BLaER1 treated with 17β-estradiol and CSF1 and Interleukin-3, amounts not matched to agents 10 nM and 100 nM (cell line): ENCODE results near the gene TTC28.

Source experiments
- H3K27ac ChIP-seq, 11 experiments: shearing (Covaris generic); formaldehyde crosslinking; 2 replicates each; pipeline ENCODE4 v1.8.1; 2022
- H3K27me3 ChIP-seq, 11 experiments: shearing (Covaris generic); formaldehyde crosslinking; 2 replicates each; pipeline ENCODE4 v1.8.1; 2022
- H3K36me3 ChIP-seq, 11 experiments: shearing (Covaris generic); formaldehyde crosslinking; 2 replicates each; pipeline ENCODE4 v1.8.1; 2022
- H3K4me1 ChIP-seq, 10 experiments: shearing (Covaris generic); formaldehyde crosslinking; 2 replicates each; pipeline ENCODE4 v1.8.1; 2022
- H3K4me2 ChIP-seq, 11 experiments: shearing (Covaris generic); formaldehyde crosslinking; 2 replicates each; pipeline ENCODE4 v1.8.1; 2022
- H3K4me3 ChIP-seq, 10 experiments: shearing (Covaris generic); formaldehyde crosslinking; 2 replicates each; pipeline ENCODE4 v1.8.1; 2022
- H3K9ac ChIP-seq, 11 experiments: shearing (Covaris generic); formaldehyde crosslinking; 2 replicates each; pipeline ENCODE4 v1.8.1; 2022
- H3K9me3 ChIP-seq, 11 experiments: shearing (Covaris generic); formaldehyde crosslinking; replicated peaks in 1 of 11; 2 replicates each; pipeline ENCODE4 v1.8.1; 2022
- H4K20me1 ChIP-seq, 11 experiments: shearing (Covaris generic); formaldehyde crosslinking; 2 replicates each; pipeline ENCODE4 v1.8.1; 2022
- Cebpa-rat ChIP-seq, 11 experiments: shearing (Covaris generic); IDR thresholded peaks; 2 replicates each; pipeline ENCODE4 v1.8.1; 2022

Gene TTC28

GRCh38 chr22:28106617-28107016 is 573.0 kb downstream of the TTC28 start:
- H3K36me3 ChIP-seq: no peaks in the 10 kb centered on the region
- TF ChIP-seq Cebpa-rat (IDR thresholded peaks at IDR 0.05): no peak
- H3K27ac ChIP-seq: no peak overlapping the region
- no peaks in the 10 kb centered on the region for H3K27me3 ChIP-seq
- H3K4me2 ChIP-seq: no peak overlapping the region
- H3K4me1 ChIP-seq: peaks cover 0 to 27% (median 0%) of the 10 kb centered on the region in 10 experiments; a peak in 5 of 20 replicates
- H3K9me3 ChIP-seq: no peaks in the 10 kb centered on the region
- H3K9ac ChIP-seq: no peak overlapping the region
- H4K20me1 ChIP-seq: no peaks in the 10 kb centered on the region
- no peak overlapping the region for H3K4me3 ChIP-seq

DNA sequence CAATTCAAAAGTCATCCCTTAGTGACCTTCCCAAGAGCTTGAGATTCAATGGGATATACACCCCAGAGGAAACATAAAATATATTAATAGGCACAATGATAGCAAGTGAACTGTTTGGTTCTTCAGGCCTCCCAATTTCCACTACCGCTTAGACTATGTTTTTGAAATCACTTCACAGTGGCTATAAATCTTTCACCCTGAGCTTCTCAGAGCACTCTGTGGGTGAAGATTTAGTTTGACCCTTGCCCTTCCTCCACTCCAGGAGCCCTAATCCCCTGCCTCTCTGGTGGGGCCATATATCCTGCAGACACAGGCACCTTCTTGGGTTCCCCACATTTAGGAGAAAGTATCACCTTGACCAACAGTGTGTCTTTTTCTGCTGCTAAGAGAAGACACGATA is 573.7 kb downstream of the TTC28 start:
- no peak overlapping the region for H3K4me2 ChIP-seq
- TF ChIP-seq Cebpa-rat (IDR thresholded peaks at IDR 0.05): no peak
- no peaks in the 10 kb centered on the region for H3K36me3 ChIP-seq

DNA sequence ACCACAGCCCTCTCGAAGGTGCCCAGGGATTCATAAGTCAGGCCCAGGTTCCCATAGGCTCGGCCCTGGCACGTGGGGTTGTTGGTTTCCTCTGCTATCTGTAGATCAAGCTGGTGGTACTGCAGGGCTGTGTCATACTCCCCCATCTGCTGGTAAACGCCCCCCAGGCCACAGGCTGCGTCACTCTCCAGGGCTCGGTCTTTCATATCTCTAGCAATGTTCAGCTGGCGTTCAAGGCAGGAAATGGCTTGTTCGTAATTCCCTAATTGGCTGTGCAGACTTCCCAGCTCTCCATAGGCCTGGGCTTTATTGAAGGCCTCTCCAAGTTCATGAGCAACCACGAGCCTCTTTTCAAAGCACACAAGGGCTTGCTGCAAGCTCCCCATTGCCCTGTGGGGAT is 574.2 kb downstream of the TTC28 start:
- Histone ChIP-seq H3K4me2 (no peak overlapping the region), H3K27me3 (no peaks in the 10 kb centered on the region), H3K36me3 (no peaks in the 10 kb centered on the region), H3K4me3 (no peak overlapping the region), H3K9me3 (no peaks in the 10 kb centered on the region), H3K4me1 (peaks cover 0 to 27% (median 0%) of the 10 kb centered on the region in 10 experiments; a peak in 5 of 20 replicates), H3K9ac (no peak overlapping the region), H4K20me1 (no peaks in the 10 kb centered on the region), H3K27ac (no peak overlapping the region)
- TF ChIP-seq Cebpa-rat (IDR thresholded peaks at IDR 0.05): no peak

More for the DNA sequence above, 573.7 kb downstream of the TTC28 start:
- Histone ChIP-seq H3K27ac (no peak overlapping the region), H3K4me3 (no peak overlapping the region), H3K9ac (no peak overlapping the region), H3K4me1 (peaks cover 0 to 27% (median 0%) of the 10 kb centered on the region in 10 experiments; a peak in 5 of 20 replicates), H4K20me1 (no peaks in the 10 kb centered on the region), H3K9me3 (no peaks in the 10 kb centered on the region), H3K27me3 (no peaks in the 10 kb centered on the region)

DNA sequence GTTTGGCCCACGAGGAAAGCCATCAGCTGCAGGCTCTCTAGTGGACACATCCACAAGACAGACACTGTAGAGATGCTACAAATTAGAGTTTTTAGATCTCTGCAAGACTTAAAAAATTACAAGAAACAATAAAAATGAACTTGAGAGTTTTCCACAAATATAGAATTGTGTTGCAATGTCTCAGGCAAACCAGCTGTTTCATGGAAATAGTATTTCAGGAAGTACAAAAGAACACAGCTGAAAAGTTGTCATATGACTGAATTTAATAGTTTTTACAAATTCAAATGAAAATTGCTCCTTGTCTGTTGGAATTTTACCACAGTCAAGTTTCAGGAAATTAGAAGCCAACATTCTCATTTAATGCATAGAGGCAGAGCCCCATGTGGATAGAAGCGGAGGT is 576.0 kb downstream of the TTC28 start:
- no peaks in the 10 kb centered on the region for H3K9me3 ChIP-seq
- no peak overlapping the region for H3K4me3 ChIP-seq
- TF ChIP-seq Cebpa-rat (IDR thresholded peaks at IDR 0.05): no peak
- no peaks in the 10 kb centered on the region for H4K20me1 ChIP-seq
- H3K27ac ChIP-seq: peak overlapping the region in 1 of 11 experiments; percentile 4; a peak in 1 of 22 replicates
- H3K9ac ChIP-seq: no peak overlapping the region
- H3K36me3 ChIP-seq: no peaks in the 10 kb centered on the region
- peak overlapping the region in 4 of 11 experiments; percentile 9 to 86 (median 55); a peak in 7 of 22 replicates for H3K4me2 ChIP-seq
- H3K4me1 ChIP-seq: peaks cover 0 to 27% (median 0%) of the 10 kb centered on the region in 10 experiments; a peak in 5 of 20 replicates
- no peaks in the 10 kb centered on the region for H3K27me3 ChIP-seq

DNA sequence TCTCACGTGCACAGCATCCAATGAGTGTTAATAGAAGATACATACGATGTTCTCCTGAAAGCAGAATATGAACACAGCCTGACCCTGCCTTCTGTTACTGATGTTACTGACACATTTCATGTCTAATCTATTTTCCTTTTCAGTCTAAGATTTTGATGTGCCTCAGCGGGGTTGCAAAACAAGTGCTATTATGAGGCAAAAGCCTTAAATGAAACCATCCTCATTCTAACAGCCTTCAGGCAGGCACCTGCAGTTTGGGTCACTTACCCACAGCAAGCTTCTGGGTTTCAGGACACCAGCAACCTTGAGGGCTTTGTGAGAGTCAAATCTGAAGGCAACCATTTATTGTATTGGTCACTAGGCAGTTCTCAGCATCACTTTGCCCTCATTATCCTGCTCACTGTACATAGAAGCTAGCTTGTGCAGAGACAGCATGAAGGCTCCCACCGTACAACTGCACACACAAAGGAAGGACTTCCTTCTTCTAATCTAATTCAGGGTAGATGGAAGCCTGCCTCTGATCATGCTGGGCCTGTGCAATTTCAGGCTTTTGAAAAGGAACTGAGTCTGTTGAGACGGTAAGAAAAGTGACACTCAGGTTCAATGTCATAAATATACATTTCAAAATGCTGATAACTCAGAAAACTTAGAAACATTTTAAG is 577.4 kb downstream of the TTC28 start:
- H3K36me3 ChIP-seq: no peaks in the 10 kb centered on the region
- H3K9me3 ChIP-seq: no peaks in the 10 kb centered on the region
- peaks cover 0 to 27% (median 0%) of the 10 kb centered on the region in 10 experiments; a peak in 5 of 20 replicates for H3K4me1 ChIP-seq

DNA sequence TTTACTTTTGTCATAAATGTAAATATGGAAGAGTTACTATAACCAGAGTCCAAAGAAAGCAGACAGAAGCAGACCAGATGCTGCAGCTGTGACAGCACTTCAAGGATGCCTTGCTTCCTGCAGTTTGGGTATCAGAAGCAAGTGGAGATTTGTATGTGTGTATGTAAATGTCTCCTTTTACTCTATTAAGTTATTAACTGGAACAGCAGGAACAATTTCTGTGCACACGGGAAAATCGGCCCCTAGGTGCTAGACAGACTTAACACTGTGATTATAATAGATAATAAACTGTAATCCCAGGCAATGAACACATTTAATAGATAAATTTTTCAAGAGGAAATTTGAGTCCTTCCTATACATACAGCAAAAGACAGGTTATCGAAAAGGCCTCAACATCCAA is 582.0 kb downstream of the TTC28 start:
- H3K36me3 ChIP-seq: no peaks in the 10 kb centered on the region
- H3K27me3 ChIP-seq: no peaks in the 10 kb centered on the region
- TF ChIP-seq Cebpa-rat (IDR thresholded peaks at IDR 0.05): no peak

More for the DNA sequence above, 577.4 kb downstream of the TTC28 start:
- H3K9ac ChIP-seq: no peak overlapping the region
- H3K27me3 ChIP-seq: no peaks in the 10 kb centered on the region
- H3K4me2 ChIP-seq: peak overlapping the region in 1 of 11 experiments; percentile 86; a peak in 2 of 22 replicates
- no peak overlapping the region for H3K4me3 ChIP-seq
- H4K20me1 ChIP-seq: no peaks in the 10 kb centered on the region
- no peak overlapping the region for H3K27ac ChIP-seq
- TF ChIP-seq Cebpa-rat (IDR thresholded peaks at IDR 0.05): no peak

DNA sequence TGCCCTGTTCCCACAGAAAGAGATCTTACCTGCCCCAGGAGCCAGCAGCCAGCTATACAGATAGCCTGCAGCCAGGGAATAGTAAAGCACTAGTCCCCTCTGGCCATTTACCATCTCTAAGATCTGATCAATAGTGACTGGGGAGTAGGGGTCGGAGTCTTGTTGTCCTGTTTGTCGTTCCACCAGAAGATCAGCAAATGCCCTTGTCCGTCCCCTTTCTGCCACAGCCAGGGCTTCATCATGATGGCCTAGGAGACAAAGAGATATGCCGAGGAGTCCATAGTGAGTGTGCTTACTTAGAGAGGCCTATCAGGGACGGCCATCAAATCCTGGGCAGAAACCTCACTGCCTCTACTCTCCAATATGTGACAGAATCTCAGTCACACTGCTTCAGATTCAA is 583.5 kb downstream of the TTC28 start:
- Histone ChIP-seq H3K4me1 (no peaks in the 10 kb centered on the region), H3K36me3 (no peaks in the 10 kb centered on the region), H3K27ac (no peak overlapping the region), H3K4me3 (no peak overlapping the region), H3K9ac (no peak overlapping the region), H3K4me2 (no peak overlapping the region), H3K9me3 (no peaks in the 10 kb centered on the region), H4K20me1 (no peaks in the 10 kb centered on the region), H3K27me3 (no peaks in the 10 kb centered on the region)
- no peak for TF ChIP-seq Cebpa-rat (IDR thresholded peaks at IDR 0.05)

More for the DNA sequence above, 582.0 kb downstream of the TTC28 start:
- no peak overlapping the region for H3K27ac ChIP-seq
- H3K4me2 ChIP-seq: no peak overlapping the region
- no peaks in the 10 kb centered on the region for H3K9me3 ChIP-seq
- peaks cover 0 to 6% (median 0%) of the 10 kb centered on the region in 10 experiments; a peak in 2 of 20 replicates for H3K4me1 ChIP-seq
- no peak overlapping the region for H3K9ac ChIP-seq
- H3K4me3 ChIP-seq: no peak overlapping the region
- H4K20me1 ChIP-seq: no peaks in the 10 kb centered on the region

DNA sequence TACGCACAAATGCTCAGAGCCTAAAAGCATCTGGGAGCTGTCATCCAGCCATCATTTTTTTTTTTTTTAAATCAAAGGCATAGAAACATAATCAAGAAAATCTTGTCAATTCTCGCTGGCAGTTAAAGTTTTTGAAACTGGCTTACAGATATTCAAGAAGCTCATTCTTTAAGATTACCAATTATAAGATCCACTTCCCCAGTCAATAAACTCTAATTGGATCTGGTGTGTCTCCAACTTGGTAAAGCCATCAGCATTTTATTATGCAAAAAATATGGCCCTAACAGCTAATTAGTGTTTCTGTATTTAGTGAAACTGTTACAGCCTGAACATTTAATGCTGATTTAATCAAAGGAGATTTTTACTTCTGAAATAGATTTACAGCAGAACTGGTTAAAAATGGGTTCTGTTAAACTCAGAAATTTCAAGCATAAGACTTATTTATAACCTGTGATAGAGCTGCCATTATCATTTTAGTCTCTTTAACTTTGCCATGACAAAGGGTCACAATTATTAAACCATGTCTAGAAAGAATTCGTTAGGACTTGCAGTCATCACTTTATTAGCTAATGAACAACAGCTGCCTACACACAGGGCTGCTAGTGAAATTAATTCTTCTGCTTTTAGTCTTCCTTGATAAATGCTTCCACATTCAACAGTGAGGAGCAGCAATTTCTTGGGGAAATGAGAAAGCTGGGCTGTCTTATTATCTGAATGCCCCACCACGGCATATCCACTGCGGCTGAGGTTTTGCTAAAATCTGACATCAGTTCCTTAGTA is 584.1 kb downstream of the TTC28 start:
- no peaks in the 10 kb centered on the region for H3K36me3 ChIP-seq
- TF ChIP-seq Cebpa-rat (IDR thresholded peaks at IDR 0.05): no peak

DNA sequence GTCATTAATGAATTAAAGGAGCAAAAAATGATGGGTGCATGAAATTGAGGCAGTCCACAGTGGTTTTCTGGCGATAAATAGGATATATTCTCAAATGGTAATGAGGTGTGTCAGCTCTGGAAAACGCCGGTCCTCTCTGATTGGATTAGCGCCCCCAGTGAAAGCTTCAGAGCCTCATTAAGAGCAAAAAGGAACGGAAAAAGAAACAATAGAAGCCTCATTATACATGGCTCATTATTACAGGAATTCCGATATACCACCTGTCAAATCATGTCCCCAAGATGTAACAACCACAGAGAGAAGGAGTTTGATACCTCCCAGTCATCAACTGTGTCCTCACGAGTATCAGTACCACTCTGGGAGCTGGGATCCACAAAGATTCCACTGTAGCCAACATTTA is 584.9 kb downstream of the TTC28 start:
- H3K27ac ChIP-seq: no peak overlapping the region

More for the DNA sequence above, 584.1 kb downstream of the TTC28 start:
- H3K9me3 ChIP-seq: no peaks in the 10 kb centered on the region
- no peaks in the 10 kb centered on the region for H3K4me1 ChIP-seq
- H3K9ac ChIP-seq: no peak overlapping the region
- H3K27me3 ChIP-seq: no peaks in the 10 kb centered on the region
- H3K27ac ChIP-seq: no peak overlapping the region
- H4K20me1 ChIP-seq: no peaks in the 10 kb centered on the region
- H3K4me2 ChIP-seq: no peak overlapping the region
- no peak overlapping the region for H3K4me3 ChIP-seq

More for the DNA sequence above, 584.9 kb downstream of the TTC28 start:
- H3K4me1 ChIP-seq: no peaks in the 10 kb centered on the region
- no peak overlapping the region for H3K4me3 ChIP-seq
- H3K36me3 ChIP-seq: no peaks in the 10 kb centered on the region
- no peaks in the 10 kb centered on the region for H4K20me1 ChIP-seq
- H3K4me2 ChIP-seq: no peak overlapping the region
- H3K27me3 ChIP-seq: no peaks in the 10 kb centered on the region
- H3K9me3 ChIP-seq: no peaks in the 10 kb centered on the region
- no peak overlapping the region for H3K9ac ChIP-seq
- no peak for TF ChIP-seq Cebpa-rat (IDR thresholded peaks at IDR 0.05)
